Tibial nerve (tissue), 3 donors: ENCODE results near the gene ABCA13.

Experiments used
- CTCF ChIP-seq, 5 experiments: fragments of 200-600 bp in 3 of 5; fragments of 450-650 bp in 2 of 5; sonication (generic) in 3 of 5; IDR thresholded peaks; one replicate each; pipeline ENCODE4 v1.5.1; 2016 to 2019; ENCODE audit warnings: antibody characterized with exemption in 5 of 5, mild to moderate bottlenecking in 3 of 5, moderate library complexity in 2 of 5
- POLR2A ChIP-seq, 2 donors: fragments of 450-650 bp; IDR thresholded peaks; one replicate each; pipeline ENCODE4 v1.6.1; 2017; ENCODE audit warnings: antibody characterized with exemption in 2 of 2, mild to moderate bottlenecking in 2 of 2, moderate library complexity in 2 of 2

- no peak for TF ChIP-seq CTCF (IDR thresholded peaks at IDR 0.05)
- no peak for TF ChIP-seq POLR2A (IDR thresholded peaks at IDR 0.05)
Measured at GRCh38 chr7:48522692-48523091, 351.4 kb downstream of the ABCA13 start.
